Peyer's patch (tissue), 4 donors: ENCODE results near the gene FGFBP2. TPM values are rescaled to one million over a fixed set of nuclear protein-coding genes. Genes with fewer than 3 reads are reported as not detected.

ENCODE experiments used
- DNase-seq, 3 donors: peaks; one replicate each; pipeline ENCODE4 v3.0.0-alpha.2; 2017 to 2019
- H3K27ac ChIP-seq, 4 donors: fragments of 200-600 bp; sonication (generic); one replicate each; pipeline ENCODE4 v1.5.1; 2016 to 2019
- H3K27me3 ChIP-seq, 2 donors: fragments of 200-600 bp; sonication (generic); one replicate each; pipeline ENCODE4 v1.5.1; 2019
- H3K36me3 ChIP-seq, 3 donors: fragments of 200-600 bp; sonication (generic); one replicate each; pipeline ENCODE4 v1.5.1; 2016 to 2019
- H3K4me1 ChIP-seq, 4 donors: fragments of 200-600 bp; sonication (generic); one replicate each; pipeline ENCODE4 v1.5.1; 2016 to 2019
- H3K4me3 ChIP-seq, 4 donors: fragments of 200-600 bp; sonication (generic); 1 replicate in 3 of 4; 2 replicates in 1 of 4; pipeline ENCODE4 v1.5.1; 2016 to 2019; ENCODE audit warnings: mild to moderate bottlenecking in 1 of 4
- H3K9me3 ChIP-seq, 4 donors: fragments of 200-600 bp; sonication (generic); one replicate each; pipeline ENCODE4 v1.5.1; 2016 to 2019; ENCODE audit warnings: mild to moderate bottlenecking in 1 of 4
- CTCF ChIP-seq, 6 experiments: fragments of 450-650 bp in 4 of 6; fragments of 200-600 bp in 2 of 6; sonication (generic) in 1 of 6; IDR thresholded peaks; one replicate each; pipeline ENCODE4 v1.5.1; 2017 to 2019; ENCODE audit warnings: antibody characterized with exemption in 6 of 6, mild to moderate bottlenecking in 3 of 6, moderate library complexity in 1 of 6
- POLR2A ChIP-seq, 2 donors: fragments of 450-650 bp; IDR thresholded peaks; one replicate each; pipeline ENCODE4 v1.5.1; 2017; ENCODE audit warnings: antibody characterized with exemption in 2 of 2, mild to moderate bottlenecking in 2 of 2, moderate library complexity in 2 of 2
- total RNA-seq, 4 donors: library from RNA; depleted of rRNA; stranded (reverse); fragments of >200 nt; gene quantifications; one replicate each; pipeline ENCODE4 v1.1.0, GENCODE V29; 2016

Gene FGFBP2
- total RNA-seq, 4 donors from 2014 or later: not detected

- H3K4me1 ChIP-seq: no peaks in the 10 kb centered on the region
Measured at GRCh38 chr4:15983610-15984009, 20.6 kb upstream of the FGFBP2 start.

GRCh38 chr4:15982842-15983524 is 20.0 kb upstream of the FGFBP2 start:
- no peak for DNase-seq
- H3K4me3 ChIP-seq: no peak overlapping the region
- H3K9me3 ChIP-seq: no peaks in the 10 kb centered on the region
- no peaks in the 10 kb centered on the region for H3K4me1 ChIP-seq
- H3K36me3 ChIP-seq: peaks cover 0 to 53% (median 0%) of the 10 kb centered on the region in 3 donors
- no peak overlapping the region for H3K27ac ChIP-seq
- TF ChIP-seq CTCF (IDR thresholded peaks at IDR 0.05): no peak
- no peak for TF ChIP-seq POLR2A (IDR thresholded peaks at IDR 0.05)
- H3K27me3 ChIP-seq: no peaks in the 10 kb centered on the region

More at GRCh38 chr4:15983610-15984009, 20.6 kb upstream of the FGFBP2 start:
- DNase-seq: no peak
- Histone ChIP-seq H3K27me3 (no peaks in the 10 kb centered on the region), H3K36me3 (peaks cover 0 to 53% (median 0%) of the 10 kb centered on the region in 3 donors), H3K4me3 (no peak overlapping the region), H3K27ac (no peak overlapping the region), H3K9me3 (no peaks in the 10 kb centered on the region)
- TF ChIP-seq CTCF (IDR thresholded peaks at IDR 0.05) (no peak), POLR2A (IDR thresholded peaks at IDR 0.05) (no peak)

GRCh38 chr4:15976456-15977447 is 13.8 kb upstream of the FGFBP2 start:
- Histone ChIP-seq H3K4me3 (no peak overlapping the region), H3K27me3 (no peaks in the 10 kb centered on the region), H3K27ac (no peak overlapping the region), H3K9me3 (no peaks in the 10 kb centered on the region), H3K36me3 (peaks cover 0 to 20% (median 0%) of the 10 kb centered on the region in 3 donors), H3K4me1 (no peaks in the 10 kb centered on the region)
- TF ChIP-seq CTCF (IDR thresholded peaks at IDR 0.05): no peak
- TF ChIP-seq POLR2A (IDR thresholded peaks at IDR 0.05): no peak
- no peak for DNase-seq

- DNase-seq: no peak
- Histone ChIP-seq H3K4me3 (no peak overlapping the region), H3K4me1 (no peaks in the 10 kb centered on the region), H3K36me3 (no peaks in the 10 kb centered on the region), H3K9me3 (no peaks in the 10 kb centered on the region), H3K27ac (no peak overlapping the region), H3K27me3 (no peaks in the 10 kb centered on the region)
- TF ChIP-seq CTCF (IDR thresholded peaks at IDR 0.05) (no peak), POLR2A (IDR thresholded peaks at IDR 0.05) (no peak)
Measured at GRCh38 chr4:15971068-15971801, 8.3 kb upstream of the FGFBP2 start.

GRCh38 chr4:15968551-15969300 is 5.8 kb upstream of the FGFBP2 start:
- no peaks in the 10 kb centered on the region for H3K4me1 ChIP-seq
- no peak for TF ChIP-seq POLR2A (IDR thresholded peaks at IDR 0.05)
- TF ChIP-seq CTCF (IDR thresholded peaks at IDR 0.05): no peak
- H3K4me3 ChIP-seq: no peak overlapping the region
- no peaks in the 10 kb centered on the region for H3K27me3 ChIP-seq
- H3K27ac ChIP-seq: no peak overlapping the region
- no peak for DNase-seq
- no peaks in the 10 kb centered on the region for H3K36me3 ChIP-seq
- H3K9me3 ChIP-seq: no peaks in the 10 kb centered on the region
